K562 (cell line): ENCODE data around the gene ZBTB16. TPM values are rescaled to one million over a fixed set of nuclear protein-coding genes. Genes with fewer than 3 reads are reported as not detected.
A peak's percentile ranks its signal among the peaks of the same experiment; 100 is the strongest.

Source experiments
- AFF1 ChIP-seq, 2 experiments: fragments of 450-650 bp; IDR thresholded peaks; 2 replicates each; pipeline ENCODE4 v1.6.1; 2018; ENCODE audit warnings: mild to moderate bottlenecking in 2 of 2, low read depth in 1 of 2; ENCODE audit not compliant: partially characterized antibody in 2 of 2
- CEBPB ChIP-seq: fragments of 450-650 bp; IDR thresholded peaks from 2 replicates; pipeline ENCODE4 v1.6.1; 2016; ENCODE audit warnings: missing genetic modification characterization, missing compliant biosample characterization
- EHMT2 ChIP-seq: fragments of 450-650 bp; IDR thresholded peaks from 2 replicates; pipeline ENCODE4 v1.6.1; 2018; ENCODE audit warnings: antibody characterized with exemption
- FOXK1 ChIP-seq: sonication (generic); formaldehyde crosslinking; IDR thresholded peaks from 2 replicates; pipeline ENCODE4 v1.8.0; 2022; ENCODE audit warnings: missing genetic modification reagents, mild to moderate bottlenecking, borderline replicate concordance
- PRDM10 ChIP-seq: fragments of 450-650 bp; IDR thresholded peaks from 2 replicates; pipeline ENCODE4 v1.6.1; 2018; ENCODE audit not compliant: partially characterized antibody
- PURB ChIP-seq: sonication (generic); formaldehyde crosslinking; IDR thresholded peaks from 2 replicates; pipeline ENCODE4 v1.9.0; 2021; ENCODE audit warnings: low read depth, mild to moderate bottlenecking, missing genetic modification reagents
- RUNX1 ChIP-seq: sonication (generic); IDR thresholded peaks from 2 replicates; pipeline ENCODE4 v1.6.1; 2016; ENCODE audit warnings: antibody characterized with exemption, low read depth
- SPI1 ChIP-seq: IDR thresholded peaks from 2 replicates; pipeline ENCODE4 v1.6.1; 2011; ENCODE audit warnings: low read depth, low read length, control low read depth, borderline replicate concordance
- SRSF7 ChIP-seq: fragments of 200-400 bp; formaldehyde crosslinking; optimal IDR thresholded peaks from 2 replicates; pipeline ENCODE3; 2017; ENCODE audit warnings: mild to moderate bottlenecking, low read depth, low read length
- TAF1 ChIP-seq: IDR thresholded peaks from 2 replicates; pipeline ENCODE4 v1.6.1; 2011; ENCODE audit warnings: mild to moderate bottlenecking, low read length, moderate library complexity; ENCODE audit not compliant: insufficient read depth, control insufficient read depth, severe bottlenecking; ENCODE audit errors: extremely low read depth
- TFAP4 ChIP-seq: sonication (generic); formaldehyde crosslinking; IDR thresholded peaks from 2 replicates; pipeline ENCODE4 v1.8.0; 2022; ENCODE audit warnings: missing genetic modification reagents, mild to moderate bottlenecking, moderate library complexity, borderline replicate concordance
- TOE1 ChIP-seq, 2 experiments: fragments of 450-650 bp in 1 of 2; sonication (generic) in 1 of 2; formaldehyde crosslinking in 1 of 2; IDR thresholded peaks; 2 replicates each; pipeline versions ENCODE4 v1.7.1 to v1.8.0; 2016 to 2022; ENCODE audit warnings: borderline replicate concordance in 2 of 2, mild to moderate bottlenecking in 2 of 2, antibody characterized with exemption in 1 of 2, inconsistent platforms in 1 of 2, low read depth in 1 of 2, missing genetic modification reagents in 1 of 2, moderate library complexity in 1 of 2
- ZBTB43 ChIP-seq: sonication (generic); formaldehyde crosslinking; IDR thresholded peaks from 2 replicates; pipeline ENCODE4 v1.8.0; 2023; ENCODE audit warnings: mild to moderate bottlenecking, missing genetic modification reagents
- ZKSCAN1 ChIP-seq: fragments of 150-350 bp; IDR thresholded peaks from 2 replicates; pipeline ENCODE4 v1.6.1; 2016; ENCODE audit warnings: low read depth, low read length
- ZNF3 ChIP-seq: fragments of 250-450 bp; sonication (Bioruptor Pico); IDR thresholded peaks from 2 replicates; pipeline ENCODE4 v1.5.0; 2021; ENCODE audit warnings: mild to moderate bottlenecking, moderate library complexity
- polyA plus RNA-seq, 8 experiments: library from polyadenylated mRNA; depleted of rRNA in 4 of 8; stranded (reverse) in 5 of 8; unstranded in 3 of 8; fragments of >200 nt; fragmentation: Nextera tagmentation in 2 of 8; fragmentation: Illumina TruSeq in 1 of 8; extraction: Ambion mirVana in 2 of 8; extraction: Trizol in 1 of 8; gene quantifications; 2 replicates each; pipeline versions ENCODE4 v1.2.1 to v1.2.3, GENCODE V29; 2011 to 2014; ENCODE audit warnings: inconsistent platforms in 1 of 8, missing spikeins in 1 of 8
- total RNA-seq, 7 experiments: library from RNA; depleted of rRNA in 6 of 7; stranded (reverse); fragments of >200 nt in 6 of 7; fragmentation: Illumina TruSeq in 2 of 7; extraction: Trizol in 2 of 7; gene quantifications; 2 replicates each; pipeline versions ENCODE4 v1.2.1 to v1.2.3, GENCODE V29; 2011 to 2021; ENCODE audit warnings: low replicate concordance in 1 of 7

Gene ZBTB16
- total and polyA plus RNA-seq, 9 of the 15 experiments (the other 6 are each of a cell fraction or from before 2014, with no cell fraction given): 0.06 to 0.40 (median 0.24) TPM; not detected in 4

- TF ChIP-seq AFF1 (IDR thresholded peaks at IDR 0.05; ENCODE audit: low read depth in 1 of 2, partially characterized antibody in 2 of 2): no peak
- no peak for TF ChIP-seq ZBTB43 (CRISPR knock-in tag)
- TF ChIP-seq PRDM10: peak; percentile 63
- no peak for TF ChIP-seq RUNX1
- TF ChIP-seq ZNF3 (CRISPR knock-in tag): no peak
- no peak for TF ChIP-seq TAF1
- TF ChIP-seq SPI1: no peak
- TF ChIP-seq TFAP4 (CRISPR knock-in tag): no peak
- 0 out of 2 replicates have a peak, but pooled peaks have one; percentile 18 for TF ChIP-seq EHMT2
- TF ChIP-seq SRSF7: no peak
- no peak for TF ChIP-seq PURB (CRISPR knock-in tag)
- no peak for TF ChIP-seq FOXK1 (CRISPR knock-in tag)
- TF ChIP-seq CEBPB (tag): no peak
- no peak for TF ChIP-seq TOE1 (IDR thresholded peaks at IDR 0.05; ENCODE audit: borderline replicate concordance)
- no peak for TF ChIP-seq TOE1 (CRISPR knock-in tag; IDR thresholded peaks at IDR 0.05; ENCODE audit: borderline replicate concordance, low read depth)
- no peak for TF ChIP-seq ZKSCAN1
Measured at GRCh38 chr11:114219559-114220349, 160.2 kb downstream of the ZBTB16 start (continued).
